ENCODE results near the gene LMO1.

LMO1 gene

GRCh38 chr11:8301622-8302021, 37.9 kb upstream of the LMO1 start:
- no peak for FAIRE-seq
- no peak for TF ChIP-seq CTCF (IDR thresholded peaks at IDR 0.05; ENCODE audit: insufficient read depth, missing control alignments)
- no peak for DNase-seq (ENCODE audit: insufficient read length, low spot score)

- DNase-seq (ENCODE audit: insufficient read length, low spot score), result no peak
- TF ChIP-seq CTCF (IDR thresholded peaks at IDR 0.05; ENCODE audit: insufficient read depth, missing control alignments), result no peak
- FAIRE-seq, result no peak
Observed at GRCh38 chr11:8298801-8299786, 35.4 kb upstream of the LMO1 start.

GRCh38 chr11:8297781-8298440, 34.2 kb upstream of the LMO1 start:
- TF ChIP-seq CTCF (IDR thresholded peaks at IDR 0.05; ENCODE audit: insufficient read depth, missing control alignments), result no peak
- DNase-seq (ENCODE audit: insufficient read length, low spot score) (no peak), FAIRE-seq (no peak)

GRCh38 chr11:8296872-8297271, 33.2 kb upstream of the LMO1 start:
- FAIRE-seq (no peak), DNase-seq (ENCODE audit: insufficient read length, low spot score) (no peak)
- TF ChIP-seq CTCF (IDR thresholded peaks at IDR 0.05; ENCODE audit: insufficient read depth, missing control alignments), result no peak

- no peak for TF ChIP-seq CTCF (IDR thresholded peaks at IDR 0.05; ENCODE audit: insufficient read depth, missing control alignments)
- no peak for DNase-seq (ENCODE audit: insufficient read length, low spot score)
Observed at GRCh38 chr11:8296038-8296649, 32.5 kb upstream of the LMO1 start.

GRCh38 chr11:8294251-8294935, 30.7 kb upstream of the LMO1 start:
- no peak for TF ChIP-seq CTCF (IDR thresholded peaks at IDR 0.05; ENCODE audit: insufficient read depth, missing control alignments)
- DNase-seq (ENCODE audit: insufficient read length, low spot score) (no peak), FAIRE-seq (no peak)

More at GRCh38 chr11:8296038-8296649, 32.5 kb upstream of the LMO1 start:
- FAIRE-seq, result no peak

Measured in D721Med (cell line).